ENCODE measurements around the gene SLC35D2.
A peak's percentile ranks its signal among the peaks of the same experiment; 100 is the strongest.

Gene SLC35D2

DNA sequence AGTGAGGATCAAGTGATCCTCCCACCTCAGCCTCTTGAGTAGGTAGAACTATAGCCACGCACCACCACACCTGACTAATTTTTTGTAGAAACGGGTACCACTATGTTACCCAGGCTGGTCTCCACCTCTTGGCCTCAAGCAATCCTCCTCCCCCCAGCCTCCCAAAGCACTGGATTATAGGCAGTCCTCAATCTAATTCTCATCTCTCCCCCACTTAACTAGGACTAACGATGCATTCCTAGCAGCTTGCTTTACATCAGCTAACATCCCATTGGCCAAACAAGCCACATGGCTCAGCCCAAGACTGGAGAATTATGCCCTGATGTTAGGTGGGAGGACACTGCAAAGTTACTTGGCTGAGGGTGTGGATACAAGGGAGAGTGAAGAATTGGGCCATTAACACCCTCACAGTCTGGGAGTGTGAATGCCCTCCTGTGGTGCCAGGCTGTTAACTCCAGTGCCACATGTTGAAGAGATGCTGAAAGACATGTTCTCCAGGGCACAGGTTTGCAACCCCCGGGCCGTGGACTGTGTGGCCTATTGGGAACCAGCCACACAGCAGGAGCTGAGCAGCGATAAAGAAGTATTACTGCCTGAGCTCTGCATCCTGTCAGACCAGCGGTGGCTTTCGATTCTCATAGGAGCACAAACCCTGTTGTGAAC, 39.9 kb upstream of the SLC35D2 start:
- Mint-ChIP-seq H3K4me1 (peaks cover 29% of the 10 kb centered on the region), H3K4me3 (no peak overlapping the region), H3K27me3 (ENCODE audit: low read depth, poor library complexity) (peaks cover 5% of the 10 kb centered on the region), H3K9me3 (no peaks in the 10 kb centered on the region), H3K27ac (peak overlapping the region; percentile 23), H3K36me3 (ENCODE audit: low read depth) (no peaks in the 10 kb centered on the region)
- DNase-seq, result no peak
- TF ChIP-seq, protein P1, sequence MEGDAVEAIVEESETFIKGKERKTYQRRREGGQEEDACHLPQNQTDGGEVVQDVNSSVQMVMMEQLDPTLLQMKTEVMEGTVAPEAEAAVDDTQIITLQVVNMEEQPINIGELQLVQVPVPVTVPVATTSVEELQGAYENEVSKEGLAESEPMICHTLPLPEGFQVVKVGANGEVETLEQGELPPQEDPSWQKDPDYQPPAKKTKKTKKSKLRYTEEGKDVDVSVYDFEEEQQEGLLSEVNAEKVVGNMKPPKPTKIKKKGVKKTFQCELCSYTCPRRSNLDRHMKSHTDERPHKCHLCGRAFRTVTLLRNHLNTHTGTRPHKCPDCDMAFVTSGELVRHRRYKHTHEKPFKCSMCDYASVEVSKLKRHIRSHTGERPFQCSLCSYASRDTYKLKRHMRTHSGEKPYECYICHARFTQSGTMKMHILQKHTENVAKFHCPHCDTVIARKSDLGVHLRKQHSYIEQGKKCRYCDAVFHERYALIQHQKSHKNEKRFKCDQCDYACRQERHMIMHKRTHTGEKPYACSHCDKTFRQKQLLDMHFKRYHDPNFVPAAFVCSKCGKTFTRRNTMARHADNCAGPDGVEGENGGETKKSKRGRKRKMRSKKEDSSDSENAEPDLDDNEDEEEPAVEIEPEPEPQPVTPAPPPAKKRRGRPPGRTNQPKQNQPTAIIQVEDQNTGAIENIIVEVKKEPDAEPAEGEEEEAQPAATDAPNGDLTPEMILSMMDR (IDR thresholded peaks at IDR 0.05), result no peak

DNA sequence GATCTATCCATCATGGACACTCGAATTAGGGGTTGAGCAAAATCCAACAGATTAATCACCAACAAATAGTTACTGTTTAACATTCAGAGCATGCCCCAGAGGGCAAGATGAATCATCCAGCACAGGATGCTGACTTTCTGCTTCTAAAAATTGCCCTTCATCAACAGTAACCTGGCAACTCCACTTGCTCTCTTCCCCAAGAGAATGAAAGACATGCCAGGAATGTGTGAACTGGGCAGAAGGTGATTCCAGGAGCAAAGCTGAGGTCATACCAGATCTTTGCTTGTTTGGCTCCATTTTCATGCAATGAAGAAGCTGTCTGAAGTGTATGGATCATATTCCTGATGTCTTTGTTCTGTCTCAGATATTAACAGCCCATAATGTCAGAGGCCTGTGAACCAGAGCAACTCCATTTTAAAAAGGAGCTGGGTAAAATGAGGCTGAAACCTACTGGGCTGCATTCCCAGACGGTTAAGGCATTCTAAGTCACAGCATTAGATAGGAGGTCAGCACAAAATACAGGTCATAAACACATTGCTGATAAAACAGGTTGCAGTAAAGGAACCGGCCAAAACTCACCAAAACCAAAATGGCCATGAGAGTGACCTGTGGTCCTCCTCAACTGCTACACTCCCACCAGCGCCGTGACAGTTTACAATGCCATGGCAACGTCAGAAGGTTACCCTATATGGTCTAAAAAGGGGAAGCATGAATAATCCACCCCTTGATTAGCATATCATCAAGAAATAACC, 37.1 kb upstream of the SLC35D2 start:
- no peaks in the 10 kb centered on the region for H3K9me3 Mint-ChIP-seq
- DNase-seq, result no peak
- no peaks in the 10 kb centered on the region for H3K27me3 Mint-ChIP-seq (ENCODE audit: low read depth, poor library complexity)
- H3K27ac Mint-ChIP-seq, result peak overlapping the region; percentile 20
- TF ChIP-seq, protein P1 (IDR thresholded peaks at IDR 0.05), result no peak
- peaks cover 41% of the 10 kb centered on the region for H3K4me1 Mint-ChIP-seq
- H3K4me3 Mint-ChIP-seq, result peak overlapping the region; percentile 88
- no peaks in the 10 kb centered on the region for H3K36me3 Mint-ChIP-seq (ENCODE audit: low read depth)

DNA sequence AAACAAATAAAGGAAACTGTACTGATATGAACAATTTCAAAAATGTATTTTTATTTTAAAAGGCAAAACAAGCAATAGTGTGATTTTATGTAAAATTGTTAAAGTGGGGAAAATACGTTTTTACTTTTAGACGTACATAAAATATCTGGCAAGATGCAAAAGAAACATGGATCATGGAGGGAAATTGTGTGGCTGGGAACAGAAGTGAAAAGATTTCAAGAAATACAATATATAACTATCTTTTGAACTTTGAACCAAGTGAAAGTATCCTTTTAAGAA, 36.1 kb upstream of the SLC35D2 start:
- DNase-seq, result no peak
- peak overlapping the region; percentile 88 for H3K4me3 Mint-ChIP-seq
- no peaks in the 10 kb centered on the region for H3K36me3 Mint-ChIP-seq (ENCODE audit: low read depth)
- H3K4me1 Mint-ChIP-seq, result peaks cover 41% of the 10 kb centered on the region
- no peaks in the 10 kb centered on the region for H3K27me3 Mint-ChIP-seq (ENCODE audit: low read depth, poor library complexity)
- TF ChIP-seq, protein P1 (IDR thresholded peaks at IDR 0.05), result no peak
- H3K9me3 Mint-ChIP-seq, result no peaks in the 10 kb centered on the region
- peak overlapping the region; percentile 54 for H3K27ac Mint-ChIP-seq

DNA sequence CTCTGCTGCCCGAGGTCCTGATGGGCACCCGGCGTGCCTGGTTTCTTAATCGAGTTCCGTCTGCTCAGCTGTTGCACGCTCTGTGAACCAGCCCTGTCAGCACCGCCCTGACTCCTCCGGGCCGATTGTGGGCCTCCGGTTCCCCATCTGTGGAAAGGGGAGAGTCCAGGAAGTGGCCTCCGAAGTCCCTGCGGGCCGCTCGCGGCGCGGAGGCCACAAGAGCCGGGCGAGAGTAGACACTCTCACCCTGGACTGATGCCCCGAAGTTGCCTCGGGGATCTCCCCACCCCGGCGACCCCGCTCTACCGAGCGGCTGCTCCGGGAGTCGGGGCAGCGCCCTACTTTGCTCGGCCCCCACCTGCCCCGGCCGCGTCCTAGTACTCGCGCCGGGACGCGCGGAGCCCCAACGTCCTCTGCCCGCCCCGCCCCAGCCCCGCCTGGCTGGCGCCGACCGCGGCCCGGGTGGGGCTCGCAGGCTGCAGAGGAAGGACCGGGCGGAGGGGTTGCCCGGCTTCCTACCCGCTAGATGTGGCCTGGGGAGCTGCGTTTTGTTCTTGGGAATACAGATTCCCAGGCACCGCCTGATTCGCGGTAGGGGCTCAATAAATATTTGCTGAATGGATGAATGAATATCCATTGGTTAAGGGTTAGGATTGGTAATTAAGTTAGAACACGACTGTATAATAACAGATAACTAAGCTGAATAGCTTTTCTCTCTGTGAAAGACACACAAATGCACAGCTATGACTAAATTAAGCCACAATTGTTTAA, 35.6 kb upstream of the SLC35D2 start:
- Mint-ChIP-seq H3K9me3 (no peaks in the 10 kb centered on the region), H3K36me3 (ENCODE audit: low read depth) (no peaks in the 10 kb centered on the region), H3K27ac (peak overlapping the region; percentile 93), H3K4me1 (peaks cover 41% of the 10 kb centered on the region), H3K4me3 (peak overlapping the region; percentile 88), H3K27me3 (ENCODE audit: low read depth, poor library complexity) (no peaks in the 10 kb centered on the region)
- TF ChIP-seq, protein P1 (IDR thresholded peaks at IDR 0.05), result no peak
- DNase-seq, result peak; percentile 70

DNA sequence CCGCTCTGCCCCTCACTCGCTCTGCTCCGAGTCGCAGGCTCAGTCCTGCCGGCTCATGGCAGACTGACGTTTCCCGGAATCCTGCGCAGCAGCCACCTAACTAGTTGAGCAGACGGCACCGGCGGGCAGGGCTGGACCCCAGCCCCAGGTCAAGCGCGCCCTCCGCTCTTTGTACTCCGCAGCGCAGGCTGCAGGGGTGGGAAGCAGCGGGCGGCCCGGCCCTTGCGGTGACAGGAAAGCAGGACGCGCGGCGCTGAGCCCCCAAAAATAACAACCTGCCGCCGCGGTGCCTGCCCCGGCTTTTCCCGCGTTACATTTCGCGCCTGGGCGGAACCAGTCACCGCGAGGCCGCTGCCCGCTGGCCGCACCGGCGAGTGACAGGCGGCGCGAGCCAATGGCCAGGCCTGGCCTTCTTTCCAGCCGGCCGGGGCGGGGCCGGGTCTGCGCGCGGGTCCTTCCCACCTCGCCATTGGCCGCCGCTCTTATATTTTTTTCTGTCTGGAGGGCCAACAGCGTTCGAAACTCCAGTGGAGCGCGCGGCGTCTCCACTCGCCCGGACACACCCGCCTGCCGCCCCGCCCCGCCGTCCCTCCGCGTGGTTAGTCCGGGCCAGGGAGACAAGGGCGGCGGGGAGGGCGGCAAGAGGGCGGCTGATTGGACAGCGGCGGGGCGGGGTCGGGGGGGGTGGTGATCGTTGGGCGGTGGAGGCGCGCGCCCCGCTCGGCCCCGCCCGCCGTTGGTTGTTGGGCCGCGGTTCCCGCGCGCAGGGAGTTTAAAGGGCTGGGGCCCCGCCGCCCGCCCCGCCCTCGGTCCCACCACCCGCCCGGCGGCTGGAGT, 34.8 kb upstream of the SLC35D2 start, which contains the start of gene ZNF367:
ZNF367 (minus strand) TSS at position 288 of the 837 bp plus-strand sequence. CDS start 338 bp downstream, outside the sequence.
- no peaks in the 10 kb centered on the region for H3K27me3 Mint-ChIP-seq (ENCODE audit: low read depth, poor library complexity)
- no peaks in the 10 kb centered on the region for H3K9me3 Mint-ChIP-seq
- TF ChIP-seq, protein P1 (IDR thresholded peaks at IDR 0.05), result no peak
- peaks cover 45% of the 10 kb centered on the region for H3K4me1 Mint-ChIP-seq
- H3K36me3 Mint-ChIP-seq (ENCODE audit: low read depth), result no peaks in the 10 kb centered on the region
- peak; percentile 96 for DNase-seq
- H3K27ac Mint-ChIP-seq, result peak within 1 kb of the TSS; percentile 96
- H3K4me3 Mint-ChIP-seq, result peak within 1 kb of the TSS; percentile 95

All from nephron progenitor cell (in vitro differentiated cells).